DOHH2 (cell line): ENCODE results near the gene HS3ST5.

Source experiments
- EZH2phosphoT487 ChIP-seq: fragments of 200-600 bp; sonication (generic); IDR thresholded peaks from 2 replicates; pipeline ENCODE4 v1.6.1; 2017; ENCODE audit warnings: borderline replicate concordance, mild to moderate bottlenecking, antibody characterized with exemption, low read length, moderate library complexity, mixed read lengths
- TF ChIP-seq, protein P1 (sequence below): fragments of 200-600 bp; sonication (generic); IDR thresholded peaks from one replicate; pipeline ENCODE4 v1.5.1; 2014; ENCODE audit warnings: antibody characterized with exemption, mild to moderate bottlenecking, low read depth, low read length; ENCODE audit not compliant: poor library complexity, severe bottlenecking

- TF ChIP-seq, protein P1, sequence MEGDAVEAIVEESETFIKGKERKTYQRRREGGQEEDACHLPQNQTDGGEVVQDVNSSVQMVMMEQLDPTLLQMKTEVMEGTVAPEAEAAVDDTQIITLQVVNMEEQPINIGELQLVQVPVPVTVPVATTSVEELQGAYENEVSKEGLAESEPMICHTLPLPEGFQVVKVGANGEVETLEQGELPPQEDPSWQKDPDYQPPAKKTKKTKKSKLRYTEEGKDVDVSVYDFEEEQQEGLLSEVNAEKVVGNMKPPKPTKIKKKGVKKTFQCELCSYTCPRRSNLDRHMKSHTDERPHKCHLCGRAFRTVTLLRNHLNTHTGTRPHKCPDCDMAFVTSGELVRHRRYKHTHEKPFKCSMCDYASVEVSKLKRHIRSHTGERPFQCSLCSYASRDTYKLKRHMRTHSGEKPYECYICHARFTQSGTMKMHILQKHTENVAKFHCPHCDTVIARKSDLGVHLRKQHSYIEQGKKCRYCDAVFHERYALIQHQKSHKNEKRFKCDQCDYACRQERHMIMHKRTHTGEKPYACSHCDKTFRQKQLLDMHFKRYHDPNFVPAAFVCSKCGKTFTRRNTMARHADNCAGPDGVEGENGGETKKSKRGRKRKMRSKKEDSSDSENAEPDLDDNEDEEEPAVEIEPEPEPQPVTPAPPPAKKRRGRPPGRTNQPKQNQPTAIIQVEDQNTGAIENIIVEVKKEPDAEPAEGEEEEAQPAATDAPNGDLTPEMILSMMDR = no peak
- no peak for TF ChIP-seq EZH2phosphoT487
Measured at GRCh38 chr6:114260810-114261209, 82.0 kb downstream of the HS3ST5 start.
